CD4-positive, alpha-beta T cell treated with Interleukin-1 beta for 1 hour (primary cell): ENCODE measurements around the gene ZFHX3.

Source experiments
- DNase-seq, 2 donors: peaks; one replicate each; pipeline ENCODE4 v3.0.0-alpha.2; 2020 to 2022

ZFHX3 gene

GRCh38 chr16:72787130-72787513 lies 260.8 kb downstream of the ZFHX3 start:
- no peak for DNase-seq

DNA sequence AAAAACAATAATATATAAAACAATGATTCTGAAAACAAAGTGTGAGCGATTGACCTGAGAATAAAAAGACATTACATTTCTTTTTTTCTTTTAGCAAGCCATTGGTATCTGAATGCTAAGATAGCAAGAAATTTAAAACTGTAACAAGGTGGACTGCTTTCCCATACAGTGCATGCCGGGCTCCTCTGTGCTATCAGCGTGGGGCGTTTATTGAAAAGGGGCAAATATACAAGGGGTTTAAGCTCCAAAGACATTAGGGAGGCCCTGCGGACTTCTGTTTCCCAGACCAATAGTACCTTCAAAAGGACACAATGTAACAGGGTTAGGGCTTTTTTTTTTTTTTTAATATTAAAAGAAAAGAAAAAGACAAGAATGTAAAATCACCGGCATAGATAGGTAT lies 261.3 kb downstream of the ZFHX3 start:
- no peak for DNase-seq

DNA sequence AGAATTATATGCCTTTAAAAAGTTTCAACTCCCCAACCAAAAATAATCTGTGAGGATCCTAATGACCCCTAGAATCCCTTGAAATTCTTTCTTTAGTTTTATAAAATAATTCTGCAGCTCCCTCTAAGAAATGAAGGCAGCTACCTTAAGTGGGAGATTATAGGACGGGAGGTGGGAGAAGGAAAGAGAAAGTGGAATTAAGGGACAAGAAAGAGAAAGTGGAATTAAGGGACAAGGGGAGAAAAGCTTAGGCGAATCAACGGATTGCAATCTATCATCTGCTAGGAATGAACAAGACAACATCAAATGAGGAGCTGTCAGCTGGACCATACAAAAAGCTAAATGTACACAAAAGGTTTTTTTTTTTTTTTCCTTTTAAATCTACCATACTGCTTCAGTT lies 262.0 kb downstream of the ZFHX3 start:
- no peak for DNase-seq

DNA sequence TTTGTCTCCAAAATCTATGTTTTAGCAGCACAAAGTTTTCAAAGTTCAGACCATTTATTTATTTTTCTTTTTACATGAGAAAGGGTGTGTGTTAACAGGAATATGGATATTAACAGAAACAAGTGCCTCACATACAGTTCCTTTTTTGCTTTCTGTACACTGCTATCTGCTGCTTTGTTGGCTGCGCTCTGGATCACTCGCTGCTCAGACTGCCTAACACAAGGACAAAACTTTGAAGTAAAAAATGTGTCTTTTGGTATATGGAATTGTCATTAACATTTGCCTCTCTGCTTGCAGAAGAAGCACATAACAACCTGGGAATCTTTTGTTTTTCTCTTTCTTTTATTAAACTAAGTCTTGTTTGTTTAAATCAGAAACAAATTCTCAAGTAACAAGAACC lies 262.8 kb downstream of the ZFHX3 start:
- DNase-seq, result no peak

DNA sequence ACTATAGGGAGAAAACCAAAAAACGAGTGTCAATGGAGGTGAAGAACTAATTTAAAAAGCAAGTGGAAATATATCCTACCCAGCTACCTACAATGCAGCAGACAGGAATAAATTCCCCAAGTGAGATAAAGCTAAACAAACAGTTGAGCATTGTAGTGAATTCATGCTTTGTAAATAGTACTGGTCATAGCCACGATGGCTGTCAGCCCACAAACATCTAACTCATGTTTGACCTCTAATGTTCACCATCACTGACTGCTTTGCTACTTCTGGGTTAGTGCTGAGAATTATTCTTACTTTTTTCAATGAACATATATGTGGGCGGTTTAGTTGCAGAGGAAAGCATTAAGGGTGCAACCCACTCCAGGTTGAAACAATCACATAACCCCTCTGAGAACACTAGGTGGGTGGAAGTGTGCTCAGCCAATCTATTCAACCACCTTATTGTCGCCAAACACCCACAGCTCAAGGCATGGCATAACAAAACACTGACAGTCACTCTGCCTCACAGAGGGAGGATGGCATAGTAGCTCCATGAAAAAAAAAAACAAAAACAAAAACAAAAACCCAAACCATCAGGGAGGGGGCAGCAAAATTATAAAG lies 264.1 kb downstream of the ZFHX3 start:
- no peak for DNase-seq

- no peak for DNase-seq
Measured at GRCh38 chr16:72769876-72770275, 278.1 kb downstream of the ZFHX3 start.

DNA sequence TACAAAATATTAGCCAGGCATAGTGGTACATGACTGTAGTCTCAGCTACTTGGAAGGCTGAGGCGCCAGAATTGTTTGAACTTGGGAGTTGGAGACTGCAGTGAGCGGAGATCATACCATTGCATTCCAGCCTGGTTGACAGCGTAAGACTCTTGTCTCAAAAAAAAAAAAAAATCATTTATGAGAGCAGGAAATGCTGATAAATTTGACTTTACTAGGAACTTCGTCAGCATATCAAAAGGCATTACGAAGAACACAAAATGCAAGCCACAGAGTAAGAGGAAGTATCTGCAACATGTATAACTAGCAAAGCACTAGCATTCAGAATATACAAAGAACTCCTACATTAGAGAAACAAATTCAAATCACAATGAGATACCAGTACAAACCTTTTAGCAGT lies 279.3 kb downstream of the ZFHX3 start:
- DNase-seq, result no peak

GRCh38 chr16:72766506-72766905 lies 281.4 kb downstream of the ZFHX3 start:
- no peak for DNase-seq

GRCh38 chr16:72764015-72764654 lies 283.8 kb downstream of the ZFHX3 start:
- DNase-seq, result no peak

- DNase-seq, result no peak
Measured at GRCh38 chr16:72760581-72760980, 287.3 kb downstream of the ZFHX3 start.

- DNase-seq, result no peak
Measured at GRCh38 chr16:72753881-72754280, 294.0 kb downstream of the ZFHX3 start.

DNA sequence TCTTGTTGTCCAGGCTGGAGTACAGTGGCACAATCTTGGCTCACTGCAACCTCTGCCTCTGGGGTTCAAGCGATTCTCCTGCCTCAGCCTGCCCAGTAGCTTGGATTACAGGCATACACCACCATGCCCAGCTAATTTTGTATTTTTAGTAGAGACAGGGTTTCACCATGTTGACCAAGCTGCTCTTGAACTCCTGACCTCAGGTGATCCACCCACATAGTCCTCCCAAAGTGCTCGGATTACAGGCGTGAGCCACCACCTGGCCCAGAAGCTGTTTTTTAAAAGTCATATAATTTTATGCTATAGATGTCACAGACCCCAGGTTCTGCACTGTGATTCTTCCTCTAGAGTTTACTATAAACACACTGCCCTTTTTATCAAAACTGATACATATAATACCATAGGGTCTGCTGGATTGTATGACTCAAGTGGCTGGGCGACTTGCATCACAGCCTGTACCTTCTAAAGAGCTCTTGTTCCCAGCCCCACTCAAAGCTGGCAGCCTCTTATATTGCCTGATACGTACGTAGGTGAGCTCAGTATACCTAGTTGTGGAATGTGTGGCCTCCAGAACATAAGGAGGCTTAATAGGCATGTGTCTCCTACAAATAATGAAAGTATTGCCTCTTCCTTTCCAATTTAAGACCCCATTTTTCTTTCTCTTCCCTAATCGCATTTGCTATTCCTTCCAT lies 295.8 kb downstream of the ZFHX3 start:
- no peak for DNase-seq

- no peak for DNase-seq
Measured at GRCh38 chr16:72751076-72751475, 296.9 kb downstream of the ZFHX3 start.

DNA sequence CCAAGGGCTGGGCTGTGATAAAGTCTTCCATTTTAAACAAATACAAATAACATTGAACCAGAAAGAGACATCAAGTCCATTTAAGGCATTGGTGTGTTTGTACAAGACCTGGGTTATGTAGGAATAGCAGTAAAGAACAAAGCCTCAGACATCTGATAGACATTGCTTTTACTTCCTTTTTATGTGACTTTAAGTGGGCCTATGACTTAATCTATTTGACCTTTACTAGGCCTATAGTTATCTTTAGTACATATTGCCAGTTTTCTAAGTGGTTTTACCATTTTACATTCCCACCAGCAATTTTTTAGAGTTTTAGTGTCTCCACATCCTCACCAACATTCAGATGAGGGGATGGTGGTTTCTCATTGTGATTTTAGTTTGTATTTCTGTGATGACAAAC lies 298.8 kb downstream of the ZFHX3 start:
- no peak for DNase-seq

DNA sequence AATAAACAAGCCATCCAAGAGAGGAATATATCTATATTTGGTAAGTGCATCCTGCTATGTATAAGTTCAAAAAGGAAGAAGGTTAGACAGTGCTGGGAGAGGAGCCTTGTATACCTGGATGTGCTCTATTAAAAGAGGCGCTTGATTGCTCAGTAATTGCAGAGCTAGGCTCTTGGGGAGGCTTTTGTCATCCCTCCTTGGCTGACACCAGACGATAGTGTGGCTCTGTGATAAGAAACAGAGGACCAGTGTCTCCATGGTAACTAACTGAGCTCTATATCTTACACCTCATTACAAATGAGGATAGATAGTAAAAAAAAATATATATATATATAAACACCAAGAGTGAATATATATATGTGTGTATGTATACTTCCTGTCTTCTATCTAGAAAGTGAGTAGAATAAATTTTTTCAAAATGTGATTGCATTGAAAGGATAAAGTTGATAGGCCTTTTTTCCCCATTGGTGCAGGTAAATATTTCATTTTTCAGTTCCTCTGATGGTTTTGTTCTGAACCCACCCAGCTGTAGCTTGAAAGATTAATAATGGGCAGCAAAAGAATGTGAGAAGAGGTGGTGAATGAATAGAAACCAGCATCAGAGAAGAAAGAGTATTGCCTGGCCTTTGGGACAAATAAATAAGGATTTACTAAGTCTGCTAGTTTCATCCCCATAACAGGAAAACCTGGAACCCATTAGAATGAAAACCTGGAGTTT lies 303.7 kb downstream of the ZFHX3 start:
- no peak for DNase-seq

GRCh38 chr16:72743011-72743761 lies 304.7 kb downstream of the ZFHX3 start:
- DNase-seq, result no peak

DNA sequence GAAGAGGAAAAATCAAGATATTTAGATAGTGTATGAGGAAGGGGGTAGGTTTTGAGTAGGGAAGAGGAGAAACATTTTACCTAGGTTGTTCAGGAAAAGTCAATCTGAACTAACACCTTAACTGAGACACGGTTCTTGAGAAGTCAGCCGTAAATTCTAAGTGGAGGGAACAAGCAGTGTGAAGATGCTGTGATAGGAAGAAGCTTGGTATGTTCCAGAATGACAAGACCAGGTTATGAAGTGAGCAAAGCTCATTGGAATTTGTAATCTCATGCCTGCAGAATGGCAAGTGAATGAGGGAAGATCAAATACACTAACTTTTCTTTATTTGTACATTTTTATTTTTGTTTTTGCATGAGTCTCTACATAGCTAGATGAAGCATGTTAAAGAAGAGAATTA lies 307.6 kb downstream of the ZFHX3 start:
- DNase-seq, result no peak

DNA sequence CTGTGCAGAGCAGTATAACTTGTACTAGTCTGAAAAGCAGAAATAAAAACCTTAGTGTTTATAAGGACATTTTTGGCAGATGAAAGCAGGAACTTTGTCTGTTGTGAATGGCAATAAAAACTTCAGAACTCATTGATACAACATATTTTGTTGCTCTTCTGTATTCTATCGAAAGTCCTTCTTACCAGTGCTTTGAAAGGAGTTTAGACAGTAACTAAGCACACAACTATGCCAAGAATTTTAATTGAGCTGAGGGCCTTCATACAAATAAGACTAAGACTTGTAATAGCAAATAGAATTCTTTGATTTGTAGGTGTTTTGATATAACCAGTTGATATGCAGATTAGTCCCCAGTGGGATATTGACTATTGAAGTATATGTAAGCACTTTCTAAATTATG lies 308.4 kb downstream of the ZFHX3 start:
- no peak for DNase-seq

DNA sequence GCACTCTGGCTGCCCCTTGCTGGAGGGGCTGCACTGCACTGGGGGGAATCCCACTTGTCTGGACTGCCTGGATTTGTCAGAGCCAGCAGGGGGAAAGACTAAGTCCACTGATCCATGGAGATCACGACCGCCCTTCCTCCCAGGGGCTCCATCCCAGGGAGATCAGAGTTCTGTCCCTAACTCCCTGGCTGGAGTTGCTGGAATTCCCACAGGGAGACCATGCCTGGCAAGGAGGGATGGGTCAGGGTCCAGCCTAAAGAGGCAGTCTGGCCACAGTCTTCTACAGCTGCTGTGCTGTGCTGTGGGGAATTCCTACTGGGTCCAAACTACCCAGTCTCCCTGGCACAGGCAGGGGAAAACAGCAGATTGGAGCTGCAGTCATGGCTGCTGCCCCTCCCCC lies 311.9 kb downstream of the ZFHX3 start:
- no peak for DNase-seq
